UCSD-AML1 (cell line): ENCODE measurements around the gene DALRD3.

ENCODE experiments used
- DNase-seq: peaks from one replicate; lab custom pipeline; 2025; ENCODE audit not compliant: unreplicated experiment; lab: John Stamatoyannopoulos, UW

DALRD3 gene

DNA sequence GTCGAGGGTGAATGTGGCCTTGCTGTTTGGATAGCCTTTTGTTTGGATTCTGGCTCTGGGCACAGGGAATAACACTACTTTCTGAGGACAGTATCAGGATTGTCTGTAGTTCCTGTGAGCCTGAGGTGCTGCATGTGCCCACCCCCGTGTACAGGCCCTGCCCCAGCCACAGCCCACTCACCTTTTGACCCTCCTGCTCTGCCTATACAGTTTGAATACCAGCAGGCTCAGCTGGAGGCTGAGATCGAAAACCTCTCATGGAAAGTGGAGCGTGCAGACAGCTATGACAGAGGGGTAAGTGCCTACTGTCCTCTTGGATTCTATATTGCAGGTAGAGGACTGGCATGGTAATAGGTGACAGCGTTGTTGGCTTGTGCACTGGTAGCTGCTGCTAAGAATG, 35.7 kb downstream of the DALRD3 start:
- no peak for DNase-seq

- no peak for DNase-seq
Measured at GRCh38 chr3:48982016-48982415, 36.4 kb downstream of the DALRD3 start.

GRCh38 chr3:48980295-48980694, 38.1 kb downstream of the DALRD3 start:
- no peak for DNase-seq

DNA sequence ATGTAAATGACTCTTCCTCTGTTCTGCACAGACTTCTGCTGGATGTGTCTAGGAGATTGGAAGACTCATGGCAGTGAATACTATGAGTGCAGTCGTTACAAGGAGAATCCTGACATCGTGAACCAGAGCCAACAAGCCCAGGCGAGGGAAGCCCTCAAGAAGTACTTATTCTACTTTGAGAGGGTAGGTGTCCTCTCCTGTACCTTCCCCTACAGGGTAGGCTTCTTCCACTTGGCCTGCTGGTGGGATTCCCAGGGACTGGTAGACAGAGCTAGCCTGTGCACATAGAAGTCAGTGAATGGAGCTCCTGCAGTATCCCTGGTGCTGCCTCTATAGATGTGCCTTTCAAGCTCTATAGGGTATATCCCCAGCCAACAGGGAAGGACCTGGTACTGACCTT, 38.9 kb downstream of the DALRD3 start:
- DNase-seq, result no peak

- no peak for DNase-seq
Measured at GRCh38 chr3:48974076-48974864, 44.1 kb downstream of the DALRD3 start.

- no peak for DNase-seq
Measured at GRCh38 chr3:48970586-48970985, 47.8 kb downstream of the DALRD3 start.

DNA sequence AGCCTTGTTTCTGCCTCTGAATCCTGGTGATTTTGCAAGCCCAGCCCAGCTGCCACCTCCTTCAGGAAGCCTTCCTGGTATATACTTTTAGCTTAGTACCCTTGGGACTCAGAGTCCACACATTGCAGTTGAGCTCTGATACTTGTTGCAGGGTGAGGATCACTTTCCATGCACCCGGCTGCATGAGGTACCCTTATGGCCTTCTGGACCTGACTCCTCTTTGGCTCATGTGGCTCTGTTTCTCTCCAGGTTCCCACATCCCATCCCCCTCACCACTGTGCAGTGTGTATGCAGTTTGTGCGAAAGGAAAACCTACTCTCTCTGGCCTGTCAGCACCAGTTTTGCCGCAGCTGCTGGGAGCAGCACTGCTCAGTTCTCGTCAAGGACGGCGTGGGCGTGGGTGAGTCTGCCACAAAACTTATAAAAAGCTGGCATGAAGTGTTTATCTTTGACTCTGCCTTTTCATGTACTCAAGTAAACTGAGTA, 51.5 kb downstream of the DALRD3 start:
- no peak for DNase-seq

DNA sequence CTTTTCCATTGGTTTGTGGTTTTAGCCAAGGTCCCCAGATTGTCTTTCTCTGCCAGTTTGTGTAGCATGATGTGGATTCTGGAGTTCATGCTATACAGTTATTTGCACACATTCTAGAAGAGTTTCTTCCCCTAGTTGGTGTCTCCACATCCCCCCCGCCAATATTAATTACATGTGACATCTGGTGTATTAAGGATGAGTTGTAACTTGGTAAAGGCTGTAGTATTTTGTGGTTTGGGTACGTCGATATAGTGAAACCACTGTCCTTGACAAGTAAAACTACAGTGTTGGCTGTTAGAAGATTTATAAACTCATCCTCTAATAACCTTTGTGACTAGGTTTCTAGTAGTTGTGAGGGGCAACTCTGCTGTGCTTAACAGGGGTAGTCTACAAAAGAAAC, 52.0 kb downstream of the DALRD3 start:
- no peak for DNase-seq
